A549 (cell line): Measurements from ENCODE around the gene DAZAP1. TPM values are rescaled to one million over a fixed set of nuclear protein-coding genes. Genes with fewer than 3 reads are reported as not detected.

Experiments used
- ATAC-seq, 2 experiments: fragments of 200-7000 bp in 1 of 2; fragments of >200 bp in 1 of 2; cut with Nextera tagmentation in 1 of 2; cut with Tn5 transposase in 1 of 2; 3 replicates each; pipeline versions ENCODE4 v1.8.0 to v1.9.1; 2018 to 2020; ENCODE audit warnings: mild to moderate bottlenecking in 1 of 2, moderate library complexity in 1 of 2
- CTCF ChIA-PET: fragments of 300-600 bp; sonication (Branson Sonifier 250); formaldehyde crosslinking; extraction: SDS; loops from one replicate; lab custom pipeline; 2021; ENCODE audit warnings: antibody characterized with exemption, inconsistent platforms; lab: Yijun Ruan, JAX
- POLR2A ChIA-PET: fragments of 350-600 bp; formaldehyde crosslinking; extraction: SDS; loops from one replicate; lab custom pipeline; 2021; ENCODE audit warnings: antibody characterized with exemption, inconsistent platforms; lab: Yijun Ruan, JAX
- DNase-seq, 2 experiments: peaks; one replicate each; pipeline versions ENCODE4 v3.0.0 to v3.0.0-alpha.2; 2011 to 2016; ENCODE audit warnings: low read depth in 1 of 2, low spot score in 1 of 2
- FAIRE-seq: peaks from 2 replicates; lab custom pipeline; 2011; peaks lifted over from hg19 to GRCh38; lab: Jason Lieb, UNC
- H3K27ac ChIP-seq, 2 experiments: fragments of >200 bp; sonication (Bioruptor Twin); formaldehyde crosslinking; 3 replicates each; pipeline ENCODE4 v1.5.1; 2016 to 2017
- H3K4me1 ChIP-seq: fragments of >200 bp; sonication (Bioruptor Twin); formaldehyde crosslinking; 3 replicates; pipeline ENCODE4 v1.6.1; 2016
- H3K4me2 ChIP-seq: fragments of >200 bp; sonication (Bioruptor Twin); formaldehyde crosslinking; 3 replicates; pipeline ENCODE4 v1.6.1; 2016
- H3K4me3 ChIP-seq: fragments of >200 bp; sonication (Bioruptor Twin); formaldehyde crosslinking; 3 replicates; pipeline ENCODE4 v1.5.1; 2016
- H3K9me3 ChIP-seq: fragments of >200 bp; sonication (Bioruptor Twin); formaldehyde crosslinking; 3 replicates; pipeline ENCODE4 v1.6.1; 2016
- CEBPB ChIP-seq, 2 experiments: fragments of >200 bp in 1 of 2; sonication (Bioruptor Twin) in 1 of 2; formaldehyde crosslinking in 1 of 2; IDR thresholded peaks; 2 replicates each; pipeline ENCODE4 v1.6.1; 2012 to 2016
- CHD2 ChIP-seq: fragments of 150-350 bp; IDR thresholded peaks from 2 replicates; pipeline ENCODE4 v1.6.1; 2014; ENCODE audit warnings: low read length; ENCODE audit not compliant: partially characterized antibody
- CTCF ChIP-seq: fragments of >200 bp; sonication (Bioruptor Twin); formaldehyde crosslinking; IDR thresholded peaks from 3 replicates; pipeline ENCODE4 v1.5.1; 2016
- MAZ ChIP-seq: fragments of 150-350 bp; IDR thresholded peaks from 2 replicates; pipeline ENCODE4 v1.6.1; 2014; ENCODE audit warnings: antibody characterized with exemption, low read depth, low read length, borderline replicate concordance
- RFX5 ChIP-seq: fragments of 450-650 bp; IDR thresholded peaks from 2 replicates; pipeline ENCODE4 v1.7.1; 2014; ENCODE audit warnings: antibody characterized with exemption, mild to moderate bottlenecking, moderate library complexity
- WGBS: methylation state at CpG from one replicate; pipeline ENCODE4 v1.1.6; 2017; ENCODE audit errors: missing lambda C conversion rate; 5-methylcytosine and 5-hydroxymethylcytosine counted together
- polyA plus RNA-seq, 4 experiments: library from polyadenylated mRNA; depleted of rRNA in 3 of 4; stranded (reverse); fragments of >200 nt; fragmentation: RNase III in 1 of 4; extraction: RNeasy Plus Mini Kit Qiagen cat#74134 plus additional on column Dnase treatment in 1 of 4; gene quantifications; 2 replicates in 3 of 4; 3 replicates in 1 of 4; pipeline ENCODE4 v1.2.3, GENCODE V29; 2011 to 2017

DAZAP1 gene
- polyA plus RNA-seq, 2 of the 4 experiments (the other 2 are of a cell fraction) = 58.9 to 86.3 TPM

- ATAC-seq (no peak), FAIRE-seq (no peak), DNase-seq (no peak)
- Histone ChIP-seq H3K4me1 (0 out of 3 replicates have a peak, but pooled peaks cover 4% of the 10 kb centered on the region), H3K4me2 (no peak overlapping the region), H3K4me3 (no peak overlapping the region), H3K9me3 (no peaks in the 10 kb centered on the region), H3K27ac (no peak overlapping the region)
- CTCF ChIA-PET = no interaction called here
- WGBS = 75% methylated on average over 5 of the region's 23 CpGs
- POLR2A ChIA-PET = no interaction called here
- TF ChIP-seq CEBPB (IDR thresholded peaks at IDR 0.05) (no peak), RFX5 (no peak), CHD2 (no peak), CTCF (no peak), MAZ (no peak)
These were observed 76.6 kb downstream of the DAZAP1 start for GRCh38 chr19:1483979-1484428.

Other genes starting within 250 kb of the DAZAP1 start
- 6.8 and 8.4 TPM in 2 replicates for gene SBNO2, start 233.3 kb upstream of the DAZAP1 start, polyA plus RNA-seq (2011; rRNA removed)
- 27.0 to 32.0 TPM (median 27.7 TPM) in 3 replicates for gene SBNO2, start 233.3 kb upstream of the DAZAP1 start, polyA plus RNA-seq (2017; fragmentation: RNase III; extraction: RNeasy Plus Mini Kit Qiagen cat#74134 plus additional on column Dnase treatment)
- gene STK11, start 201.8 kb upstream of the DAZAP1 start, polyA plus RNA-seq (2011; rRNA removed) = 12.2 and 16.2 TPM in 2 replicates
- 33.6 to 34.2 TPM (median 34.0 TPM) in 3 replicates for gene STK11, start 201.8 kb upstream of the DAZAP1 start, polyA plus RNA-seq (2017; fragmentation: RNase III; extraction: RNeasy Plus Mini Kit Qiagen cat#74134 plus additional on column Dnase treatment)
- gene CBARP, start 169.6 kb upstream of the DAZAP1 start, polyA plus RNA-seq (2011; rRNA removed) = 0.19 and 0.30 TPM in 2 replicates
- gene CBARP, start 169.6 kb upstream of the DAZAP1 start, polyA plus RNA-seq (2017; fragmentation: RNase III; extraction: RNeasy Plus Mini Kit Qiagen cat#74134 plus additional on column Dnase treatment) = 1.7 to 2.0 TPM (median 1.9 TPM) in 3 replicates
- 18.5 and 28.7 TPM in 2 replicates for gene ATP5F1D, start 165.8 kb upstream of the DAZAP1 start, polyA plus RNA-seq (2011; rRNA removed)
- gene ATP5F1D, start 165.8 kb upstream of the DAZAP1 start, polyA plus RNA-seq (2017; fragmentation: RNase III; extraction: RNeasy Plus Mini Kit Qiagen cat#74134 plus additional on column Dnase treatment) = 96.9 to 101 TPM (median 99.7 TPM) in 3 replicates
- 9.1 and 11.8 TPM in 2 replicates for gene MIDN, start 159.0 kb upstream of the DAZAP1 start, polyA plus RNA-seq (2011; rRNA removed)
- 27.7 to 33.4 TPM (median 31.4 TPM) in 3 replicates for gene MIDN, start 159.0 kb upstream of the DAZAP1 start, polyA plus RNA-seq (2017; fragmentation: RNase III; extraction: RNeasy Plus Mini Kit Qiagen cat#74134 plus additional on column Dnase treatment)
- 92.4 and 151 TPM in 2 replicates for gene CIRBP, start 138.3 kb upstream of the DAZAP1 start, polyA plus RNA-seq (2011; rRNA removed)
- 178 to 201 TPM (median 189 TPM) in 3 replicates for gene CIRBP, start 138.3 kb upstream of the DAZAP1 start, polyA plus RNA-seq (2017; fragmentation: RNase III; extraction: RNeasy Plus Mini Kit Qiagen cat#74134 plus additional on column Dnase treatment)
- 22.7 and 24.8 TPM in 2 replicates for gene FAM174C, start 132.1 kb upstream of the DAZAP1 start, polyA plus RNA-seq (2011; rRNA removed)
- 35.6 to 37.6 TPM (median 37.1 TPM) in 3 replicates for gene FAM174C, start 132.1 kb upstream of the DAZAP1 start, polyA plus RNA-seq (2017; fragmentation: RNase III; extraction: RNeasy Plus Mini Kit Qiagen cat#74134 plus additional on column Dnase treatment)
- gene EFNA2, start 121.7 kb upstream of the DAZAP1 start, polyA plus RNA-seq (2011; rRNA removed) = 0.16 and 0.24 TPM in 2 replicates
- 0.84 to 1.3 TPM (median 1.2 TPM) in 3 replicates for gene EFNA2, start 121.7 kb upstream of the DAZAP1 start, polyA plus RNA-seq (2017; fragmentation: RNase III; extraction: RNeasy Plus Mini Kit Qiagen cat#74134 plus additional on column Dnase treatment)
- gene NDUFS7, start 23.7 kb upstream of the DAZAP1 start, polyA plus RNA-seq (2011; rRNA removed) = 18.6 and 19.3 TPM in 2 replicates
- gene NDUFS7, start 23.7 kb upstream of the DAZAP1 start, polyA plus RNA-seq (2017; fragmentation: RNase III; extraction: RNeasy Plus Mini Kit Qiagen cat#74134 plus additional on column Dnase treatment) = 68.4 to 72.8 TPM (median 68.9 TPM) in 3 replicates
- 11.3 and 13.6 TPM in 2 replicates for gene GAMT, start 6.0 kb upstream of the DAZAP1 start, polyA plus RNA-seq (2011; rRNA removed)
- 24.7 to 26.0 TPM (median 25.7 TPM) in 3 replicates for gene GAMT, start 6.0 kb upstream of the DAZAP1 start, polyA plus RNA-seq (2017; fragmentation: RNase III; extraction: RNeasy Plus Mini Kit Qiagen cat#74134 plus additional on column Dnase treatment)
- 485 and 525 TPM in 2 replicates for gene RPS15, start 30.8 kb downstream of the DAZAP1 start, polyA plus RNA-seq (2011; rRNA removed)
- gene RPS15, start 30.8 kb downstream of the DAZAP1 start, polyA plus RNA-seq (2017; fragmentation: RNase III; extraction: RNeasy Plus Mini Kit Qiagen cat#74134 plus additional on column Dnase treatment) = 1,370 to 1,458 TPM (median 1,378 TPM) in 3 replicates
- gene APC2, start 42.5 kb downstream of the DAZAP1 start, polyA plus RNA-seq (2011; rRNA removed) = 0.32 and 0.36 TPM in 2 replicates
- gene APC2, start 42.5 kb downstream of the DAZAP1 start, polyA plus RNA-seq (2017; fragmentation: RNase III; extraction: RNeasy Plus Mini Kit Qiagen cat#74134 plus additional on column Dnase treatment) = 1.3 to 1.6 TPM (median 1.6 TPM) in 3 replicates
- 6.5 and 8.2 TPM in 2 replicates for gene C19orf25, start 71.6 kb downstream of the DAZAP1 start, polyA plus RNA-seq (2011; rRNA removed)
- 17.1 to 20.7 TPM (median 18.9 TPM) in 3 replicates for gene C19orf25, start 71.6 kb downstream of the DAZAP1 start, polyA plus RNA-seq (2017; fragmentation: RNase III; extraction: RNeasy Plus Mini Kit Qiagen cat#74134 plus additional on column Dnase treatment)
- 0.76 and 1.0 TPM in 2 replicates for gene PCSK4, start 82.8 kb downstream of the DAZAP1 start, polyA plus RNA-seq (2011; rRNA removed)
- 1.2 to 3.7 TPM (median 2.1 TPM) in 3 replicates for gene PCSK4, start 82.8 kb downstream of the DAZAP1 start, polyA plus RNA-seq (2017; fragmentation: RNase III; extraction: RNeasy Plus Mini Kit Qiagen cat#74134 plus additional on column Dnase treatment)
- 1.5 and 1.8 TPM in 2 replicates for gene REEP6, start 83.6 kb downstream of the DAZAP1 start, polyA plus RNA-seq (2011; rRNA removed)
- gene REEP6, start 83.6 kb downstream of the DAZAP1 start, polyA plus RNA-seq (2017; fragmentation: RNase III; extraction: RNeasy Plus Mini Kit Qiagen cat#74134 plus additional on column Dnase treatment) = 3.6 to 4.8 TPM (median 4.3 TPM) in 3 replicates
- gene ADAMTSL5, start 105.4 kb downstream of the DAZAP1 start, polyA plus RNA-seq (2011; rRNA removed) = 1.4 and 2.3 TPM in 2 replicates
- gene ADAMTSL5, start 105.4 kb downstream of the DAZAP1 start, polyA plus RNA-seq (2017; fragmentation: RNase III; extraction: RNeasy Plus Mini Kit Qiagen cat#74134 plus additional on column Dnase treatment) = 3.0 to 4.1 TPM (median 3.1 TPM) in 3 replicates
- gene PLK5, start 116.5 kb downstream of the DAZAP1 start, polyA plus RNA-seq (2011; rRNA removed) = not detected in 2 replicates
- not detected in 3 replicates for gene PLK5, start 116.5 kb downstream of the DAZAP1 start, polyA plus RNA-seq (2017; fragmentation: RNase III; extraction: RNeasy Plus Mini Kit Qiagen cat#74134 plus additional on column Dnase treatment)
- 1.4 and 2.1 TPM in 2 replicates for gene MEX3D, start 160.7 kb downstream of the DAZAP1 start, polyA plus RNA-seq (2011; rRNA removed)
- 6.6 to 7.5 TPM (median 7.1 TPM) in 3 replicates for gene MEX3D, start 160.7 kb downstream of the DAZAP1 start, polyA plus RNA-seq (2017; fragmentation: RNase III; extraction: RNeasy Plus Mini Kit Qiagen cat#74134 plus additional on column Dnase treatment)
- 22.7 and 23.3 TPM in 2 replicates for gene MBD3, start 185.3 kb downstream of the DAZAP1 start, polyA plus RNA-seq (2011; rRNA removed)
- gene MBD3, start 185.3 kb downstream of the DAZAP1 start, polyA plus RNA-seq (2017; fragmentation: RNase III; extraction: RNeasy Plus Mini Kit Qiagen cat#74134 plus additional on column Dnase treatment) = 35.1 to 41.4 TPM (median 39.2 TPM) in 3 replicates
- gene UQCR11, start 197.9 kb downstream of the DAZAP1 start, polyA plus RNA-seq (2011; rRNA removed) = 111 and 136 TPM in 2 replicates
- gene UQCR11, start 197.9 kb downstream of the DAZAP1 start, polyA plus RNA-seq (2017; fragmentation: RNase III; extraction: RNeasy Plus Mini Kit Qiagen cat#74134 plus additional on column Dnase treatment) = 152 to 167 TPM (median 159 TPM) in 3 replicates
- gene TCF3, start 245.0 kb downstream of the DAZAP1 start, polyA plus RNA-seq (2011; rRNA removed) = 21.3 and 25.6 TPM in 2 replicates
- gene TCF3, start 245.0 kb downstream of the DAZAP1 start, polyA plus RNA-seq (2017; fragmentation: RNase III; extraction: RNeasy Plus Mini Kit Qiagen cat#74134 plus additional on column Dnase treatment) = 49.5 to 55.9 TPM (median 52.6 TPM) in 3 replicates